HG03575 (cell line): ENCODE measurements around the gene PBX4.
A peak's percentile ranks its signal among the peaks of the same experiment; 100 is the strongest.

Experiments used
- ATAC-seq: cut with Tn5 transposase; IDR thresholded peaks from one replicate; pipeline ENCODE4 v1.9.1; 2021; ENCODE audit not compliant: unreplicated experiment, insufficient number of reproducible peaks, low FRiP score; ENCODE audit errors: extremely low read depth

The PBX4 gene

GRCh38 chr19:19533841-19534240 lies 84.6 kb downstream of the PBX4 start:
- no peak for ATAC-seq

GRCh38 chr19:19532806-19533701 lies 85.4 kb downstream of the PBX4 start:
- ATAC-seq = no peak

DNA sequence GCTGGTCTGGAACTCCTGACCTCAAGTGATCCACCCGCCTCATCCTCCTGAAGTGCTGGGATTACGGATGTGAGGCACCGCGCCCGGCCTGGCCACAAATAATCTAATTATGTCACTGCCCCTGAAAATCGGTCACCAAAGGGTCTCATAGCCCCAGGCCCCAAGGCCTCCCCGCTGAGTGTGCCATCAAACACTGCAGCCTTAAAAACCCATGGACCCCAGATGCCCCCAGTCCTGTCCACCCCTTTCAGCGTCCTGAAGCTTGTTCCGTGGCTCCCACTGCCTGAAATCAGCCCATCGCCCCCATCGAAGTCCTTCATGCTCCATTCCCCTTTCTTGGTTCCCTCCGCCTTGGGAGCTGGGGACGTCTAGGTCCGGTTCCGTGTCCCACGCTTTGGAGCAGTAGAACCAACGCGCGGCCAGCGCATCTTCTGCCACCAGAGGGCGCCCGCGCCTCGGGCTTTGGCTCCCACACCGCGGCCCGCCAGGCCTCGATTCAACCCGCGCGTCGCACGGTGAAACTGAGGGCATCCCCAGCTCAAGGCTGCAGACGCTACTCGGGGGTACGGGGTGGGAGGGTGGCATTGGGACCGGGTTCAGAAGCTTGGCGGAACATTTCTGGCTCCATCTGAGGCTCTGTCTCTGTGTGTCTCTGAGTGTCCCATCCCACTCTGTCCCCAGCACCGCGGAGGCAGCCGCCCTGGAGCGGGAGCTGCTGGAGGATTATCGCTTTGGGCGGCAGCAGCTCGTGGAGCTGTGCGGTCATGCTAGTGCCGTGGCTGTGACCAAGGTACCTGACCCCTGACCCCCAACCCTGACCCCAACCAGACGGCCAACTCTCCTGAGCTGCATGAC lies 86.3 kb downstream of the PBX4 start:
- no peak for ATAC-seq

DNA sequence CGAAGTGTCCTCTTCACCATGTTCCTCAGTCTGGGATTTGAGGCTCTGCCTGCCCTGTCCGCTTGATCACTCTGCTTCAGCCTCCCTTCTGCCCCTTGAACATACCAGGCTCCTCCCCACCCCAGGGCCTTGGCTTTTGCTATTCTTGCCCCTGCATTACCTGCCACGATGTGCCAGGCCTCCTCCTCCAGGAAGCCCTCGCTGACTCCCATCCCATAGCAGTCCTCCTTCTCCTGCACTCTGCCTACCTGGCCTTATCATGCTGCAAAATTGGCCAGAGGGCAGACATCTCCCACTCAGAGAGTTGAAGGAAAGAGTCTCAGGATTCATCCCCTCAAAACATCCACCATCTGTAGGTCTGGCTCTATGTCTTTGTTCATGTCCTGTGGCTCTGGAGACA lies 87.6 kb downstream of the PBX4 start:
- ATAC-seq = no peak

GRCh38 chr19:19530423-19530804 lies 88.1 kb downstream of the PBX4 start:
- no peak for ATAC-seq

GRCh38 chr19:19529783-19530422 lies 88.6 kb downstream of the PBX4 start:
- ATAC-seq = no peak

GRCh38 chr19:19528721-19529490 lies 89.6 kb downstream of the PBX4 start, which contains the start of gene YJEFN3:
Gene YJEFN3 (plus strand): TSS chr19:19528911. CDS start chr19:19528933, 22 bp downstream.
- no peak for ATAC-seq

DNA sequence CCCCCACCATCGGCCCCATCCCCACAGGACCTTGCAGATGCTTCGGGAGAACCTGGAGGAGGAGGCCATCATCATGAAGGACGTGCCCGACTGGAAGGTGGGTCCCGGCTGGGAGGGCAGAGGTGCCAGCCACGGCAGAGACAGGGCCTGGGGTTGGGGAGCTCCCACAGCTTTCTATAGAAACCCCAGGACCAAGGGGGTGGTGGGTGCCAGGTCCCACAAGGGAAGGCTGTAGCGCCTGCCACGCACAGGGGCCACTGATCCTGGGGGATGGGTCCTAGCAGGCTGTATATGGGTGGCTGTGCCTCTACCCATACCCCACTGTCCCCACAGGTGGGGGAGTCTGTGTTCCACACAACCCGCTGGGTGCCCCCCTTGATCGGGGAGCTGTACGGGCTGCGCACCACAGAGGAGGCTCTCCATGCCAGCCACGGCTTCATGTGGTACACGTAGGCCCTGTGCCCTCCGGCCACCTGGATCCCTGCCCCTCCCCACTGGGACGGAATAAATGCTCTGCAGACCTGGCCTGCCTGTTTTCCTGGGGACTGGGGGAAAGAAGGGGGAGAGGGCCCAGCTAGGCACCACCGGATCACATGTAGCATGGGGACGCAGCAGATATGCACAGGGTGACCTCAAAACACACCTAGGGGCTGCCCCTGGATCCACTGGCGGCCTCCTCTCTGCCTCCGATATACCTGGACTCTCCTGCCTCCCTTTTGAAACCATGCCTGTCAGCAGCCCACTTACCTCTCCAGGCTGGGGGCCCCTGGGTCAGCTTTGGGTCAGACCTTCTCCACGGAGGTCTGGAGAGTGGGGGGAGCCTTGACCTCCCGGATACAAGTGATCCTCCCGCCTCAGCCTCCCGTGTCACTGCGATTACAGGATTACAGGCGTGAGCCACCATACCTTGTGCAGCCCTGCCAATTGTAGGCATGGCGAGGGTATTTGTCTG lies 90.5 kb downstream of the PBX4 start:
- no peak for ATAC-seq

DNA sequence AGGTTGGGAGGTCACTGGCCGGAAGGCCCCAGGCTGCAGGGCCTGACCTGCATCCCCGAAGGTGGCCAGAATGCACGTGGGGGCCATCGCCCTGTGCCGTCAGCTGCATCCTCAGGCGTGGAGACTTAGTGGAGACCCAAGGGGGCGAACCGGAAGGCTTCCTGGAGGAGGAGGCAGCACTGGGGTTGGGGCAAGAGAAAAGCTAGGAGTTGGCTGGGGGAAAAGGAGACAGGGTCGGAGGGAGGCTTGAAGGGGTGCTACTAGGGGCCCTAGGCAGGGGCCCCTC lies 91.2 kb downstream of the PBX4 start:
- ATAC-seq = no peak

GRCh38 chr19:19526581-19527370 lies 91.7 kb downstream of the PBX4 start:
- ATAC-seq = no peak

DNA sequence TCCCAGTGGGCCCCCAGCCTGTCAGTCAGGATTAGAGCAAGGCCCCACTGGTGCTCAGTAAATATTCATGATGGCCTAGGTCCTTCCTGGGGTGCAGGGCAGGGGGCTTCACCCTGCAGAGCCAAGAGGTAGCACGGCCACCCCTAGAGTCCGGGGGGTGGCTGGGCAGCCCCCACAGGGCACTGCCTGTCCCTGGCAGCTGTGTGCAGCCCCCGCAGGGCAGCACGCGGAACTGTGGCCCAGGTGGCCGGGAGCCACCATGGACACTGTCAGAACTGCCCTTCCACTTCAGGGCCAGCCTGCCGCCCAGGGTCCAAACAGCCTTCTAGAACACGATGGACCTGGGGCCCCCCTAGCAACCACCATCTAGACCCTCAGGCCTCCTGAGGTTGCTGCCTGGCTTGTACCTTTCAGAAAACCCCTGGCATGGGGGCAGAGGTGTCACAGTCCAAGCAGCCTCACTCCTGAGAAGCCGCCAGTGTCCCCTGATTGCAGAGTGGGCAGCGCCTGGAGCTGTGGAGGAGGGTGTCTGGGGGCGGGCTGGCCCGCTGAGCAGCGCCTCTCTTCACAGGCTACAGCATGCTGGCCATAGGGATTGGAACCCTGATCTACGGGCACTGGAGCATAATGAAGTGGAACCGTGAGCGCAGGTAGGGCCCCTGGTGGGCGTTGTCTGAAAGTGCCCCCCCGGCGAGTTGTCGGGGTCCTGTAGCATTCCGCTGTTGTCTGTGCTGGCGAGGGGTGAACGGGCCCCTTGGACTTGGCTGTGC lies 92.7 kb downstream of the PBX4 start:
- no peak for ATAC-seq

- ATAC-seq = no peak
These were observed 94.4 kb downstream of the PBX4 start for GRCh38 chr19:19524053-19524452.

GRCh38 chr19:19523177-19523576 lies 95.3 kb downstream of the PBX4 start:
- ATAC-seq = no peak

DNA sequence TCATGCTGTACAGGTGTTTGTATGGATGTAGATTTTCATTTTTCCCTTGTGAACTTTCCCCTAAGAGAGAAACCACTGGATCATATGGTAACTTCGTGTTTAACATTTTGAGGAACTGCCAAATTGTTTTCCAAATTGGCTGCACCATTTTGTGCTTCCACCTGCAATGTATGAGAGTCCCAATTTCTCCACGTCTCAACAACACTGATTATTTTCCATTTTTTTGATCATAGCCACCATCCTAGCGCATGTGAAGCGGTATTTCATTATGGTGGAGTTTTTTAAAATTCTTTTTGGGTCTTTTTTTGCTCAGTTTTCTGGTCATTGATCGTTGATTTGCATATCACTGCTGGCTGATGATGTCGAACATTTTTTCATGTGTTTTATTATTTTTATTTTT lies 97.5 kb downstream of the PBX4 start:
- ATAC-seq = no peak

DNA sequence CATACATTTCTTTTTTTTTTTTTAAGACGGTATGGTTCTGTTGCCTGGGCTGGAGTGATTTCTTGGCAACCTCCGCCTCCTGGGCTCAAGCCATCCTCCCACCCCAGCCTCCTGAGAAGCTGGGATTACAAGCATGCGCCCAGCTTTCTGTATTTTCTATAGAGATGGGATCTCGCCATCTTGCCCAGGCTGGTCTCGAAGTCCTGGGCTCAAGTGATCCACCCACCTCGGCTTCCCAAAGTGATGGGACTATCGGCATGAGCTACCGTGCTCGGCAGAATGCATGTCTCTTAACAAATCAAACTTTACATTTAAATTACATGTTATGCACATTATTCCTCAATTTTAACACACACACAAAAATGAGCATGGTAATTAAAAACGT lies 101.3 kb downstream of the PBX4 start:
- no peak for ATAC-seq

DNA sequence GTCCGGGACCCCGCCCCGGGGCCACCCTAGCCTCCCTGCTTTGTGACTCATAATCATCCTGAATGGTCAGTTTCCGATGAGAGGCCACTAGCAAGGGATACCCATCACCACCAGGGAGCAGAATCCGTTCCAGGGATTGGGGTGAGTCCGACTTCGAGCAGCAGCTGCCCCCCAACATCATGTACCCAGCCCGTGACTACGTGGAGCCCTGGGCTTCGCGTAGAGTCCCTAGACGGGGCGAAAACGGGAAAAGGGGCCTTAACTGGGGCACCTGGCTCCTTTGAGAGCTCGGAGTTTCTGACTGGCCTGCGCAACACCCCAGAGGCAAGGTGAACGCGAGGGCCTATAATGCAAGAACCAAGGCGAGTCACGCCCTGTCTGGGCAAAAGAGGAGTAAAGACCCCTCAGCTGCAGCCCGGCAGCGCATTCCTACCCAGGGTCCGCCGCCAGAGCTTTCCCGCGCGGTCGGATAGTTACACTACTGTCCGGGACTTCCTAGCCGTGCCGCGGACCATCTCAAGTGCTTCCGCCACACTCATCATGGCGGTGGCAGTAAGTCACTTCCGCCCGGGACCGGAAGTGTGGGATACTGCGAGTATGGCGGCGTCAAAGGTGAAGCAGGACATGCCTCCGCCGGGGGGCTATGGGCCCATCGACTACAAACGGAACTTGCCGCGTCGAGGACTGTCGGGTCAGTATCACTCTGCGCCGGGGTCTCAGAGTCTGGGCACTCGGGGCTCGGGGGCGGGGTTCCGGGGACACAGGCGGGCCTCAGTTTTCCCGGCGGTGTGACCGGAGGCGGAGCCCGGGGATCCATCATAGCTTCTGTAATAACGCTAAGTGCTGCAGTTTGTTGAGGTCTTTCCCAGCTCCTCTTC lies 102.6 kb downstream of the PBX4 start, which contains the start of gene NDUFA13:
NDUFA13 (plus strand) TSS at position 584 of the 878 bp plus-strand sequence; CDS start at position 598, 14 bp downstream.
- ATAC-seq = peak; percentile 70
